Vagina (tissue), 2 donors: ENCODE measurements around the gene TFDP2. TPM values are rescaled to one million over a fixed set of nuclear protein-coding genes. Genes with fewer than 3 reads are reported as not detected.

ENCODE experiments used
- DNase-seq, 2 donors: peaks; one replicate each; pipeline ENCODE4 v3.0.0-alpha.2; 2017; ENCODE audit errors: extremely low spot score in 2 of 2
- H3K27ac ChIP-seq: fragments of 200-600 bp; sonication (generic); one replicate; pipeline ENCODE4 v1.5.1; 2019
- H3K27me3 ChIP-seq: fragments of 200-600 bp; sonication (generic); one replicate; pipeline ENCODE4 v1.5.1; 2019
- H3K36me3 ChIP-seq, 2 donors: fragments of 200-600 bp; sonication (generic); one replicate each; pipeline ENCODE4 v1.5.1; 2017 to 2019
- H3K4me1 ChIP-seq: fragments of 200-600 bp; sonication (generic); one replicate; pipeline ENCODE4 v1.5.1; 2019
- H3K4me3 ChIP-seq, 2 donors: fragments of 200-600 bp; sonication (generic); 1 replicate in 1 of 2; 2 replicates in 1 of 2; pipeline ENCODE4 v1.5.1; 2016 to 2019
- H3K9me3 ChIP-seq: fragments of 200-600 bp; sonication (generic); one replicate; pipeline ENCODE4 v1.5.1; 2019
- POLR2A ChIP-seq, 2 donors: fragments of 450-650 bp; IDR thresholded peaks; one replicate each; pipeline ENCODE4 v1.6.1; 2017; ENCODE audit warnings: antibody characterized with exemption in 2 of 2, mild to moderate bottlenecking in 2 of 2, moderate library complexity in 2 of 2
- POLR2AphosphoS5 ChIP-seq, 2 donors: sonication (generic); formaldehyde crosslinking; IDR thresholded peaks; one replicate each; pipeline ENCODE4 v1.9.0; 2017; ENCODE audit warnings: antibody characterized with exemption in 2 of 2, mild to moderate bottlenecking in 2 of 2, low read depth in 1 of 2; ENCODE audit not compliant: insufficient read depth in 1 of 2
- intact Hi-C: fragments of 100-400 bp; cut with DNase I; formaldehyde crosslinking; loops from one replicate; pipeline ENCODE4 v1.15.1; 2023
- total RNA-seq: library from RNA; depleted of rRNA; stranded (reverse); fragments of >200 nt; gene quantifications from one replicate; pipeline ENCODE4 v1.2.3, GENCODE V29; 2016
- TF ChIP-seq, protein P1 (sequence below), 3 experiments: fragments of 450-650 bp in 2 of 3; fragments of 200-600 bp in 1 of 3; sonication (generic) in 1 of 3; IDR thresholded peaks; one replicate each; pipeline ENCODE4 v1.5.1; 2017 to 2019; ENCODE audit warnings: antibody characterized with exemption in 3 of 3, mild to moderate bottlenecking in 2 of 3, moderate library complexity in 2 of 3

Gene TFDP2, protein sequence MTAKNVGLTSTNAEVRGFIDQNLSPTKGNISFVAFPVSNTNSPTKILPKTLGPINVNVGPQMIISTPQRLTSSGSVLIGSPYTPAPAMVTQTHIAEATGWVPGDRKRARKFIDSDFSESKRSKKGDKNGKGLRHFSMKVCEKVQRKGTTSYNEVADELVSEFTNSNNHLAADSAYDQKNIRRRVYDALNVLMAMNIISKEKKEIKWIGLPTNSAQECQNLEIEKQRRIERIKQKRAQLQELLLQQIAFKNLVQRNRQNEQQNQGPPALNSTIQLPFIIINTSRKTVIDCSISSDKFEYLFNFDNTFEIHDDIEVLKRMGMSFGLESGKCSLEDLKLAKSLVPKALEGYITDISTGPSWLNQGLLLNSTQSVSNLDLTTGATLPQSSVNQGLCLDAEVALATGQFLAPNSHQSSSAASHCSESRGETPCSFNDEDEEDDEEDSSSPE
- 24.8 TPM for total RNA-seq

DNA sequence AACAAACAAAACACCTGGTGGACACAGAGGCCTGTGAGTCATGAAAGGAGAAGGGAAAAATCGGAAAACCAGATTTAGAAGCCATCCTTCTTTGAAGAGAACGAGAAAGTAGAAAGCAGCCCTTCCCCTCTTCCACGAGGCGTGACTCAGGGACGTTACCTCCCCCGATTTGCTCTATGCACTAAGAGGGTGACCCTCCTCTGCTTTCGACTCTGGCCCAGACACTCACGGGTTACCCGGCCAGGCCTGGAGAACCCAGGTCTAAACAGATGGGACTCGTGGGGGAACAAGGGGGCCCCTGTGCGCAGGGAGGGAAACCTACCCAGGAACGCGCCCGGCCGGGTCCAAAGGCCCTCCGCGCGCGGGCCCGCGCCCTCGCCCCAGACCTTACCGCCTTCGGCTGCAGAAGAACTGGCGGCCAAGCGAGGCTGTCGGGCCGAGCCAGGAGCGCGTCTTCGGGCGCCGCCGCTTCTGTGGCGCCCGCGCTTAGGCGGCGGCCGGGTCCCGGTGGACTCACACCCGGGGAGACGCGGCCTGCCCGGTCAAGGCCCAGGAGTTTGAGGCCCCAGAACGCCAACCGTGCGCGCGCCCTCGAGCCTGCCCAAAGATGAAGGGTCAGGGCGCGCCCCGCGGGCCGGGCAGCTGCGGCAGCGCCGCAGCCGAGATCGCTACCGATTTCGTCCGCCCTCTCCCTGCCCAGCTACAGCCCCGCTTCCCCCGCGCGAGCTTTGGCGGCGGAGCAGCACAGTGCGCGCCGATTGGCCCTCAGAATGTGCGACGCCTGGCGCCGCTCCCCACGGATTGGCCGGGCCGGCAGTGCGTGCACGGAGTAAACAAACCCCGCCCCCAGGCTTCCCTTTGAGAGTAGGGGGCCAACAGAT lies at the start of gene TFDP2:
TFDP2 (minus strand) TSS at position 753 of the 881 bp plus-strand sequence. CDS start 47,795 bp downstream, outside the sequence.
- no peaks in the 10 kb centered on the region for H3K36me3 ChIP-seq
- intact Hi-C loops: no loop called here
- peaks cover 30% of the 10 kb centered on the region for H3K4me1 ChIP-seq
- no peaks in the 10 kb centered on the region for H3K9me3 ChIP-seq
- peak within 1 kb of the TSS; percentile 73 to 92 for H3K4me3 ChIP-seq
- peak within 1 kb of the TSS; percentile 93 for H3K27ac ChIP-seq
- H3K27me3 ChIP-seq: no peaks in the 10 kb centered on the region
- peak in 1 of 2 donors; percentile 90 for DNase-seq
- TF ChIP-seq, protein P1, sequence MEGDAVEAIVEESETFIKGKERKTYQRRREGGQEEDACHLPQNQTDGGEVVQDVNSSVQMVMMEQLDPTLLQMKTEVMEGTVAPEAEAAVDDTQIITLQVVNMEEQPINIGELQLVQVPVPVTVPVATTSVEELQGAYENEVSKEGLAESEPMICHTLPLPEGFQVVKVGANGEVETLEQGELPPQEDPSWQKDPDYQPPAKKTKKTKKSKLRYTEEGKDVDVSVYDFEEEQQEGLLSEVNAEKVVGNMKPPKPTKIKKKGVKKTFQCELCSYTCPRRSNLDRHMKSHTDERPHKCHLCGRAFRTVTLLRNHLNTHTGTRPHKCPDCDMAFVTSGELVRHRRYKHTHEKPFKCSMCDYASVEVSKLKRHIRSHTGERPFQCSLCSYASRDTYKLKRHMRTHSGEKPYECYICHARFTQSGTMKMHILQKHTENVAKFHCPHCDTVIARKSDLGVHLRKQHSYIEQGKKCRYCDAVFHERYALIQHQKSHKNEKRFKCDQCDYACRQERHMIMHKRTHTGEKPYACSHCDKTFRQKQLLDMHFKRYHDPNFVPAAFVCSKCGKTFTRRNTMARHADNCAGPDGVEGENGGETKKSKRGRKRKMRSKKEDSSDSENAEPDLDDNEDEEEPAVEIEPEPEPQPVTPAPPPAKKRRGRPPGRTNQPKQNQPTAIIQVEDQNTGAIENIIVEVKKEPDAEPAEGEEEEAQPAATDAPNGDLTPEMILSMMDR (IDR thresholded peaks at IDR 0.05): no peak
- TF ChIP-seq POLR2AphosphoS5 (IDR thresholded peaks at IDR 0.05; ENCODE audit: insufficient read depth in 1 of 2, low read depth in 1 of 2) (peak; percentile 65 to 83), POLR2A (IDR thresholded peaks at IDR 0.05) (peak in 1 of 2 donors; percentile 73)

DNA sequence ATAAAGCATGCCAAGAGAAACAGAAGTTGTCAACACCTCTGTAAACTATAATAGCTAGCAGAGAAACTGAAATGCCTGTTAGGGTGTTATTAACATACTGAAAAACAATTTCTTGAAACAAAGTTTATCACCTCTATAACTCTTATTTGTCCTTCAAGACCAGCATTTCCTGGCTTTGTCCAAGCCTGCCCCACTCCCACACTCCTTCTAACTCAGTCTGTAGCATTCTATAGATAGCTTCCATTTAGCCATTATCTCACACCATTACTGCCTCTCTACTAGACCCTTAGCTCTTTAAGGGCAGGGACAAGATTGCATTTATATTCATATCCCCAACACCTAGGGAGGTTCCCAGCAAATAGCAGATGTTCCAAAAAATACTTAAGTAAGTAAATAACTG lies 39.5 kb upstream of the TFDP2 start:
- TF ChIP-seq, protein P1 (IDR thresholded peaks at IDR 0.05): no peak
- TF ChIP-seq POLR2AphosphoS5 (IDR thresholded peaks at IDR 0.05; ENCODE audit: insufficient read depth in 1 of 2, low read depth in 1 of 2) (no peak), POLR2A (IDR thresholded peaks at IDR 0.05) (no peak)
- H3K27me3 ChIP-seq: no peaks in the 10 kb centered on the region
- H3K27ac ChIP-seq: no peak overlapping the region
- H3K36me3 ChIP-seq: peaks cover 0 to 10% of the 10 kb centered on the region in 2 donors
- intact Hi-C loops: no loop called here
- no peaks in the 10 kb centered on the region for H3K4me1 ChIP-seq
- DNase-seq: no peak
- no peak overlapping the region for H3K4me3 ChIP-seq
- H3K9me3 ChIP-seq: no peaks in the 10 kb centered on the region

DNA sequence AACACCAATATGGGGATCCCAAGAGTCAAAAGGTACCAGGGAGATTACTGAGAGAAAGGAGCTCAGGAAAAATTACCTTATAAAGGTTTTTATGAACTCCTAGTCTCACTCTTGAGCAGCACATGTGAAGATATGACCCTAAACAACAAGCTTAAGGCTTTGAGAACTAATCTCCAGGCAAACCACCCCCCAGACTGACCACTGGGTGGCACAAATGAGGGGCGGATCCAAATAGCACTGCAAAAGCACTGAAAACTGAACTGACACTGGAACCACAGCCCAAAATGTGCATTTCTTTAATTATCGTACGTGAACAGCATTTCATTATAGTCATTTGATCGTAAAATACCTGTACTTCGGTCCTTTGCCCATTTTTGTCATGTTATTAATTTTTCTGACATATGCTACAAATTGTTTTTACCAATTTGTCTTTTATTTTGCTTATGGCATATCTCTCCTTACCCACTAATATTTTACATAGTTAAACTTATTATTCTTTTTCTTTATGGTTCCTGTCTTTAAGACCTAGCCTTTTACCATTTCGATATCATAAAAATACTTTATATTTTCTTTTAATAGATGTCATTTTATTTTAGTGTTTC lies 31.5 kb upstream of the TFDP2 start:
- Histone ChIP-seq H3K36me3 (peaks cover 0 to 31% of the 10 kb centered on the region in 2 donors), H3K4me1 (no peaks in the 10 kb centered on the region), H3K27ac (no peak overlapping the region), H3K27me3 (no peaks in the 10 kb centered on the region), H3K4me3 (no peak overlapping the region), H3K9me3 (no peaks in the 10 kb centered on the region)
- TF ChIP-seq POLR2AphosphoS5 (IDR thresholded peaks at IDR 0.05; ENCODE audit: insufficient read depth in 1 of 2, low read depth in 1 of 2): no peak
- TF ChIP-seq, protein P1 (IDR thresholded peaks at IDR 0.05): peak in 1 of 3 experiments; percentile 34
- DNase-seq: no peak
- intact Hi-C loops: no loop called here

DNA sequence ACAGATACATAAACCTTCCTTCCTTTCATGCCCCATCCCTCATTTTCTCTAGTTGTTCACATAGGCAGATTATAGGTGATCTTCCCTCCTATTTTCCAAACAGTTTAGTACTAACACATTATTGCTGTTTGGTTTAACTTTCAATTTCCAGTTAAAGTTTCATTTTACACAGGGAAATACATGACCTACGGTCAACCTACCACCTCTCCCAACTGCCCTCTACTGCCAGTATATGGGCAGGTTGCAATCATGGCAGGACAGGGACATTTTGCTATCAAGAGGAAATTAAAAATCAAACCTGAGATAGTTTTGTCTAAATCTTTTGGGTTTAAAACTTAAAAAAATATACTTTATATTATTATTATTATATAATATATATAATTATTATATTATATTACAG lies 26.1 kb upstream of the TFDP2 start:
- Histone ChIP-seq H3K36me3 (peaks cover 0 to 26% of the 10 kb centered on the region in 2 donors), H3K4me1 (no peaks in the 10 kb centered on the region), H3K27ac (no peak overlapping the region), H3K4me3 (no peak overlapping the region), H3K9me3 (no peaks in the 10 kb centered on the region), H3K27me3 (no peaks in the 10 kb centered on the region)
- TF ChIP-seq, protein P1 (IDR thresholded peaks at IDR 0.05): no peak
- TF ChIP-seq POLR2AphosphoS5 (IDR thresholded peaks at IDR 0.05; ENCODE audit: insufficient read depth in 1 of 2, low read depth in 1 of 2) (no peak), POLR2A (IDR thresholded peaks at IDR 0.05) (no peak)
- DNase-seq: no peak
- intact Hi-C loops: no loop called here
